HEK293 (cell line): Measurements from ENCODE around the gene COQ10B.
"Not testable (repeated sequence)": the region's sequence is repeated elsewhere in the genome, so short reads cannot be mapped to it uniquely, and the experiment has no call there.

ENCODE experiments used
- CTCF ChIA-PET: fragments of 350-600 bp; formaldehyde crosslinking; extraction: SDS; loops from one replicate; lab custom pipeline; 2021; ENCODE audit warnings: antibody characterized with exemption; lab: Yijun Ruan, JAX
- POLR2A ChIA-PET: fragments of 300-600 bp; formaldehyde crosslinking; extraction: SDS; loops from one replicate; lab custom pipeline; 2020; ENCODE audit warnings: antibody characterized with exemption, inconsistent platforms; lab: Yijun Ruan, JAX
- H3K27ac ChIP-seq: fragments of 200-500 bp; sonication (Bioruptor generic); 2 replicates; pipeline ENCODE4 v1.5.1; 2014; ENCODE audit warnings: low read depth, low read length, control low read depth, inconsistent platforms; ENCODE audit errors: extremely low read depth
- H3K36me3 ChIP-seq, 2 experiments: fragments of 200-500 bp in 1 of 2; sonication (Bioruptor generic) in 1 of 2; 1 replicate in 1 of 2; 2 replicates in 1 of 2; pipeline ENCODE4 v1.5.1; 2014 to 2017; ENCODE audit warnings: inconsistent platforms in 2 of 2, low read length in 2 of 2; ENCODE audit not compliant: control insufficient read depth in 2 of 2, insufficient read depth in 1 of 2
- H3K4me1 ChIP-seq: fragments of 200-500 bp; sonication (Bioruptor generic); 2 replicates; pipeline ENCODE4 v1.5.1; 2014; ENCODE audit warnings: mild to moderate bottlenecking, low read length, inconsistent platforms; ENCODE audit not compliant: control insufficient read depth, insufficient read depth
- H3K4me3 ChIP-seq: 2 replicates; pipeline ENCODE4 v1.5.1; 2011; ENCODE audit warnings: low read depth, mild to moderate bottlenecking, control low read depth, low read length, moderate library complexity
- H3K9me3 ChIP-seq: fragments of 200-500 bp; sonication (Bioruptor generic); 2 replicates; pipeline ENCODE4 v1.5.1; 2014; ENCODE audit warnings: low read depth, low read length, inconsistent platforms; ENCODE audit not compliant: control insufficient read depth, insufficient read depth
- GLI2 ChIP-seq: fragments of 450-650 bp; formaldehyde crosslinking; IDR thresholded peaks from 2 replicates; pipeline ENCODE4; 2017; ENCODE audit warnings: missing biosample characterization, missing genetic modification characterization, low read depth, borderline replicate concordance
- KLF16 ChIP-seq: fragments of 450-650 bp; formaldehyde crosslinking; IDR thresholded peaks from 2 replicates; pipeline ENCODE4 v1.5.1; 2017; ENCODE audit warnings: missing biosample characterization, missing genetic modification characterization
- PRDM1 ChIP-seq: fragments of 450-650 bp; formaldehyde crosslinking; IDR thresholded peaks from 2 replicates; pipeline ENCODE4; 2016; ENCODE audit warnings: missing biosample characterization, missing genetic modification characterization
- SALL2 ChIP-seq: fragments of 450-650 bp; formaldehyde crosslinking; IDR thresholded peaks from 2 replicates; pipeline ENCODE4 v1.5.0; 2017; ENCODE audit warnings: missing biosample characterization, mild to moderate bottlenecking, missing genetic modification characterization, borderline replicate concordance
- SP2 ChIP-seq: fragments of 450-650 bp; formaldehyde crosslinking; IDR thresholded peaks from 2 replicates; pipeline ENCODE4 v1.5.1; 2016; ENCODE audit warnings: missing biosample characterization, missing genetic modification characterization
- TCF7L2 ChIP-seq: IDR thresholded peaks from 2 replicates; pipeline ENCODE4 v1.6.1; 2011; ENCODE audit warnings: low read depth, mild to moderate bottlenecking, inconsistent platforms, low read length, moderate library complexity, borderline replicate concordance
- ZBTB17 ChIP-seq: fragments of 450-650 bp; formaldehyde crosslinking; IDR thresholded peaks from 2 replicates; pipeline ENCODE4 v1.5.1; 2016; ENCODE audit warnings: missing biosample characterization, missing genetic modification characterization
- ZBTB21 ChIP-seq: fragments of 450-650 bp; formaldehyde crosslinking; IDR thresholded peaks from 2 replicates; pipeline ENCODE4 v1.5.1; 2017; ENCODE audit warnings: missing biosample characterization, missing genetic modification characterization
- ZBTB48 ChIP-seq: fragments of 450-650 bp; formaldehyde crosslinking; IDR thresholded peaks from 2 replicates; pipeline ENCODE4 v1.5.1; 2016; ENCODE audit warnings: missing biosample characterization, missing genetic modification characterization
- ZIC2 ChIP-seq: fragments of 450-650 bp; formaldehyde crosslinking; IDR thresholded peaks from 2 replicates; pipeline ENCODE4 v1.5.1; 2016; ENCODE audit warnings: missing biosample characterization, missing genetic modification characterization
- ZNF10 ChIP-seq: fragments of 450-650 bp; formaldehyde crosslinking; IDR thresholded peaks from 2 replicates; pipeline ENCODE4 v1.5.1; 2017; ENCODE audit warnings: missing biosample characterization, missing genetic modification characterization
- ZNF266 ChIP-seq: fragments of 450-650 bp; formaldehyde crosslinking; IDR thresholded peaks from 2 replicates; pipeline ENCODE4 v1.5.1; 2016; ENCODE audit warnings: missing biosample characterization, missing genetic modification characterization, low read depth
- ZNF274 ChIP-seq, 2 experiments: fragments of 200-500 bp in 1 of 2; fragments of 450-650 bp in 1 of 2; sonication (Bioruptor generic) in 1 of 2; formaldehyde crosslinking in 1 of 2; IDR thresholded peaks; 2 replicates each; pipeline versions ENCODE4 v1.5.1 to v1.6.1; 2014 to 2016; ENCODE audit warnings: borderline replicate concordance in 1 of 2, inconsistent platforms in 1 of 2, low read length in 1 of 2, missing biosample characterization in 1 of 2, missing genetic modification characterization in 1 of 2
- ZNF335 ChIP-seq: fragments of 450-650 bp; formaldehyde crosslinking; conservative IDR thresholded peaks from 2 replicates; pipeline ENCODE4 v1.5.1; 2016; ENCODE audit warnings: missing biosample characterization, missing genetic modification characterization
- ZNF354C ChIP-seq: fragments of 450-650 bp; formaldehyde crosslinking; IDR thresholded peaks from 2 replicates; pipeline ENCODE4 v1.5.1; 2016; ENCODE audit warnings: missing biosample characterization, missing genetic modification characterization, low read depth, borderline replicate concordance
- ZNF501 ChIP-seq: fragments of 450-650 bp; formaldehyde crosslinking; IDR thresholded peaks from 2 replicates; pipeline ENCODE4 v1.5.1; 2016; ENCODE audit warnings: missing biosample characterization, missing genetic modification characterization
- ZNF549 ChIP-seq: fragments of 450-650 bp; IDR thresholded peaks from 2 replicates; pipeline ENCODE4 v1.5.1; 2018; ENCODE audit warnings: missing biosample characterization, missing genetic modification characterization, mild to moderate bottlenecking, inconsistent platforms, moderate library complexity
- ZNF561 ChIP-seq: fragments of 450-650 bp; IDR thresholded peaks from 2 replicates; pipeline ENCODE4 v1.5.1; 2018; ENCODE audit warnings: missing biosample characterization, missing genetic modification characterization, borderline replicate concordance
- ZNF600 ChIP-seq: fragments of 450-650 bp; formaldehyde crosslinking; IDR thresholded peaks from 2 replicates; pipeline ENCODE4 v1.5.1; 2016; ENCODE audit warnings: missing biosample characterization, missing genetic modification characterization
- ZNF624 ChIP-seq: fragments of 450-650 bp; formaldehyde crosslinking; IDR thresholded peaks from 2 replicates; pipeline ENCODE4 v1.5.1; 2017; ENCODE audit warnings: missing biosample characterization, missing genetic modification characterization
- ZNF658 ChIP-seq: fragments of 450-650 bp; formaldehyde crosslinking; IDR thresholded peaks from 2 replicates; pipeline ENCODE4; 2016; ENCODE audit warnings: missing biosample characterization, missing genetic modification characterization
- ZNF660 ChIP-seq: fragments of 450-650 bp; IDR thresholded peaks from 2 replicates; pipeline ENCODE4 v1.5.1; 2018; ENCODE audit warnings: missing biosample characterization, mild to moderate bottlenecking, missing genetic modification characterization
- ZNF76 ChIP-seq: fragments of 450-650 bp; formaldehyde crosslinking; IDR thresholded peaks from 2 replicates; pipeline ENCODE4; 2016; ENCODE audit warnings: low read depth, missing biosample characterization, missing genetic modification characterization, borderline replicate concordance
- TF ChIP-seq, protein P1 (sequence below): fragments of 450-650 bp; formaldehyde crosslinking; IDR thresholded peaks from 2 replicates; pipeline ENCODE4 v1.5.1; 2016; ENCODE audit warnings: missing biosample characterization, missing genetic modification characterization, borderline replicate concordance

The COQ10B gene

DNA sequence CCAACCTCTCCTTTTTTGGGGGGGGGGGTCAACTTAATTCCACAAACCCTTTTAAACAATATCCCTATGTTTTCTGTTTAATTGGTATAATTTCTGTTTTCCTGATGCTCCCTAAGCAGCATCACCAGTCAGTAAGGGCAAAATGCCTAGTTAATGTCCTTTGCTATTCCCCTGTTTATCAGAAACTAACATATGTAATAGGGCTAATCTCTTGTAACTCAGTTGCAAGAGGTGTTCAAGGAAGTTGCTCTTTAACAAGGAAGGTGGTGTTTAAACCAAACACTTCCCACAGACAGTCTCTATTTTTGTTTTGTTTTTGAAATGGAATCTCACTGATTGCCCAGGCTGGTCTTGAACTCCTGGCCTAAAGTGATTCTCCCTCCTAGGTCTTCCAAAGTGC lies 6.5 kb upstream of the COQ10B start (continued):
- no peak for TF ChIP-seq ZNF274 (IDR thresholded peaks at IDR 0.05; ENCODE audit: low read length)
- TF ChIP-seq ZNF274 (tag by site-specific recombination; IDR thresholded peaks at IDR 0.05; ENCODE audit: borderline replicate concordance), result no peak
- TF ChIP-seq ZNF266, result no peak
- TF ChIP-seq GLI2 (tag by site-specific recombination), result no peak
- no peak for TF ChIP-seq ZBTB48 (tag by site-specific recombination)
- TF ChIP-seq KLF16, result no peak
- TF ChIP-seq ZBTB21 (tag by site-specific recombination), result no peak
- TF ChIP-seq ZNF354C (tag by site-specific recombination), result no peak
- no peak for TF ChIP-seq ZNF549 (tag by site-specific recombination)
- no peak for TF ChIP-seq ZNF624 (tag by site-specific recombination)
- TF ChIP-seq SALL2, result no peak

DNA sequence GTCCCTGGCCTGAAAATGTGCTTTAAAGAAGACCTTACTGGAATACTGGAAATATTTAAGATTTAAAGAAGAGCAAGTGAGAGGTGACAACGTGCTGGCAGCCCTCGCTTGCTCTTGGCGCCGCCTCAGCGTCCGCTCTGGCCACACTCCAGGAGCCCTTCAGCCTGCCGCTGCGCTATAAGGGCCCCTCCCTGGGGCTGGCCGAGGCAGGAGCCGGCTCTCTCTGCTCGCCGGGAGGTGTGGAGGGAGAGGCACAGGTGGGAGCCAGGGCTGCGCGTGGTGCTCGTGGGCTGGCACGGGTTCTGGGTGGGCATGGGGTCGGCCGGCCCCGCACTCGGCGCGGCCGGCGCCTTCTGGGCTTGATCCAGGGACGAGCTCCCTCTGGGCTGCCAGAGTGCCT lies 2.9 kb upstream of the COQ10B start:
- no peak overlapping the region for H3K27ac ChIP-seq
- no peaks in the 10 kb centered on the region for H3K4me1 ChIP-seq
- TF ChIP-seq ZIC2 (tag by site-specific recombination), result no peak
- TF ChIP-seq ZNF354C (tag by site-specific recombination), result no peak
- no peak for TF ChIP-seq ZNF76
- no peak for TF ChIP-seq ZNF658 (tag by site-specific recombination)
- no peaks in the 10 kb centered on the region for H3K36me3 ChIP-seq
- ChIA-PET POLR2A (interaction anchor here (0.5 to 1.8 kb wide), 2 partner anchors 49 to 856 kb away, joined by 3 read pairs; partner anchors contain the start of genes HSPD1 and HSPE1), CTCF (interaction anchor here (0.7 kb wide), 1 partner anchor 13 kb away, joined by 4 read pairs; no protein-coding TSS in a partner anchor)
- H3K9me3 ChIP-seq, result no peaks in the 10 kb centered on the region
- H3K4me3 ChIP-seq, result no peak overlapping the region

- CTCF ChIA-PET, result not testable (repeated sequence)
- POLR2A ChIA-PET, result interaction anchor here (0.5 to 3.1 kb wide), 4 partner anchors 16 to 856 kb away, joined by 3 to 69 read pairs (median 8); partner anchors contain the start of genes HSPD1, HSPE1, MOB4 and SF3B1
Observed at GRCh38 chr2:197450935-197451358, 2.4 kb upstream of the COQ10B start.

DNA sequence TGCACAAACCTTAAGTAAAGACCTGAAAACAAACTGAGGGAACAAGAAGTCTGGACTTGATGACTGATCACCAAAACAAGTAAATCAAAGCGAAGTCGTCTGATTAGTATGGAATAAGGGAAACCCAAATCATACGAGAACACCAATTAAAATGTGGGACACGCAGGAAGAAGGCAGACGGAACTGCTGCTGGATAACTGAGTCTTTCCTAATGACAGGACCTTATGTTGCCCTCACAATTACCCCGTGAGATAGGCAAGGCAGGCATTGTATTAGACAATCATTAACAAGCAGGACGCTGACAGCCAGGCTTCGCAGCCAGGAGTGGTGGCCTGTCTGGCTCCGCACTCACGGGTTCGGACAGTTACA lies 614 bp upstream of the COQ10B start:
- peak overlapping the region; percentile 55 for H3K4me3 ChIP-seq
- H3K9me3 ChIP-seq, result no peaks in the 10 kb centered on the region
- TF ChIP-seq ZNF335 (tag by site-specific recombination), result peak; percentile 86
- TF ChIP-seq ZNF600 (tag by site-specific recombination), result peak; percentile 14; the same call in 1 of the 2 replicates
- 0 out of 2 replicates have a peak, but pooled peaks have one; percentile 25 for TF ChIP-seq ZNF660 (tag by site-specific recombination)
- TF ChIP-seq, protein P1, sequence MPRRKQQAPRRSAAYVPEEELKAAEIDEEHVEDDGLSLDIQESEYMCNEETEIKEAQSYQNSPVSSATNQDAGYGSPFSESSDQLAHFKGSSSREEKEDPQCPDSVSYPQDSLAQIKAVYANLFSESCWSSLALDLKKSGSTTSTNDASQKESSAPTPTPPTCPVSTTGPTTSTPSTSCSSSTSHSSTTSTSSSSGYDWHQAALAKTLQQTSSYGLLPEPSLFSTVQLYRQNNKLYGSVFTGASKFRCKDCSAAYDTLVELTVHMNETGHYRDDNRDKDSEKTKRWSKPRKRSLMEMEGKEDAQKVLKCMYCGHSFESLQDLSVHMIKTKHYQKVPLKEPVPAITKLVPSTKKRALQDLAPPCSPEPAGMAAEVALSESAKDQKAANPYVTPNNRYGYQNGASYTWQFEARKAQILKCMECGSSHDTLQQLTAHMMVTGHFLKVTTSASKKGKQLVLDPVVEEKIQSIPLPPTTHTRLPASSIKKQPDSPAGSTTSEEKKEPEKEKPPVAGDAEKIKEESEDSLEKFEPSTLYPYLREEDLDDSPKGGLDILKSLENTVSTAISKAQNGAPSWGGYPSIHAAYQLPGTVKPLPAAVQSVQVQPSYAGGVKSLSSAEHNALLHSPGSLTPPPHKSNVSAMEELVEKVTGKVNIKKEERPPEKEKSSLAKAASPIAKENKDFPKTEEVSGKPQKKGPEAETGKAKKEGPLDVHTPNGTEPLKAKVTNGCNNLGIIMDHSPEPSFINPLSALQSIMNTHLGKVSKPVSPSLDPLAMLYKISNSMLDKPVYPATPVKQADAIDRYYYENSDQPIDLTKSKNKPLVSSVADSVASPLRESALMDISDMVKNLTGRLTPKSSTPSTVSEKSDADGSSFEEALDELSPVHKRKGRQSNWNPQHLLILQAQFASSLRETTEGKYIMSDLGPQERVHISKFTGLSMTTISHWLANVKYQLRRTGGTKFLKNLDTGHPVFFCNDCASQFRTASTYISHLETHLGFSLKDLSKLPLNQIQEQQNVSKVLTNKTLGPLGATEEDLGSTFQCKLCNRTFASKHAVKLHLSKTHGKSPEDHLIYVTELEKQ (tag by site-specific recombination), result no peak
- TF ChIP-seq ZBTB48 (tag by site-specific recombination), result peak; percentile 26; the same call in 1 of the 2 replicates
- no peak for TF ChIP-seq TCF7L2
- TF ChIP-seq PRDM1 (tag by site-specific recombination), result no peak
- TF ChIP-seq ZNF561 (tag by site-specific recombination), result peak; percentile 51; the same call in 1 of the 2 replicates
- peak; percentile 26; the same call in 1 of the 2 replicates for TF ChIP-seq ZIC2 (tag by site-specific recombination)
- no peak for TF ChIP-seq ZBTB17 (tag by site-specific recombination)
- peak; percentile 25; the same call in 1 of the 2 replicates for TF ChIP-seq ZNF10 (tag by site-specific recombination)
- 0 out of 2 replicates have a peak, but pooled peaks have one; percentile 21 for TF ChIP-seq ZNF501 (tag by site-specific recombination)
- H3K36me3 ChIP-seq, result no peaks in the 10 kb centered on the region
- ChIA-PET POLR2A (interaction anchor here (0.7 to 3.1 kb wide), 15 partner anchors 9 to 253 kb away, joined by 3 to 69 read pairs (median 5); partner anchors contain the start of genes HSPD1, HSPE1, MARS2 and MOB4), CTCF (interaction anchor here (0.6 to 0.8 kb wide), 2 partner anchors 11 to 25 kb away, joined by 3 to 4 read pairs; no protein-coding TSS in a partner anchor)
- H3K4me1 ChIP-seq, result no peaks in the 10 kb centered on the region
- H3K27ac ChIP-seq, result peak overlapping the region; percentile 19; the same call in 1 of the 2 replicates

More at GRCh38 chr2:197450935-197451358, 2.4 kb upstream of the COQ10B start:
- TF ChIP-seq SP2, result 0 out of 2 replicates have a peak, but pooled peaks have one; percentile 11
- not testable (repeated sequence) for H3K36me3 ChIP-seq, H3K9me3 ChIP-seq, H3K27ac ChIP-seq, H3K4me1 ChIP-seq, H3K4me3 ChIP-seq
